Osteoblast (primary cell): Measurements from ENCODE around the gene C12orf56. TPM values are rescaled to one million over a fixed set of nuclear protein-coding genes. Genes with fewer than 3 reads are reported as not detected.
A peak's percentile ranks its signal among the peaks of the same experiment; 100 is the strongest.

ENCODE experiments used
- DNase-seq: peaks from one replicate; pipeline ENCODE4 v3.0.0; 2011; ENCODE audit warnings: low spot score, mixed read lengths; ENCODE audit not compliant: insufficient read length; ENCODE audit errors: missing footprints
- H2AFZ ChIP-seq: 2 replicates; pipeline ENCODE4 v1.6.0; 2011; ENCODE audit warnings: mild to moderate bottlenecking, low read length
- H3K27ac ChIP-seq: 2 replicates; pipeline ENCODE4 v1.5.1; 2011; ENCODE audit warnings: mild to moderate bottlenecking, low read depth, low read length, moderate library complexity
- H3K27me3 ChIP-seq: 2 replicates; pipeline ENCODE4 v1.6.0; 2012; ENCODE audit warnings: mild to moderate bottlenecking, control low read depth, inconsistent platforms, low read length, moderate library complexity; ENCODE audit not compliant: insufficient read depth
- H3K36me3 ChIP-seq: 2 replicates; pipeline ENCODE4 v1.5.1; 2011; ENCODE audit warnings: mild to moderate bottlenecking, low read length, control low read depth, moderate library complexity; ENCODE audit not compliant: insufficient read depth
- H3K4me1 ChIP-seq: 2 replicates; pipeline ENCODE4 v1.5.1; 2011; ENCODE audit warnings: mild to moderate bottlenecking, low read length, control low read depth, moderate library complexity; ENCODE audit not compliant: insufficient read depth
- H3K4me2 ChIP-seq: 2 replicates; pipeline ENCODE4 v1.6.0; 2011; ENCODE audit warnings: mild to moderate bottlenecking, low read length; ENCODE audit not compliant: insufficient read depth
- H3K4me3 ChIP-seq: fragments of 200-600 bp; sonication (generic); 3 replicates; pipeline ENCODE4 v1.5.1; 2012; ENCODE audit warnings: mild to moderate bottlenecking, low read length, inconsistent platforms; ENCODE audit not compliant: insufficient read depth
- H3K79me2 ChIP-seq: 2 replicates; pipeline ENCODE4 v1.6.0; 2012; ENCODE audit warnings: mild to moderate bottlenecking, low read length, control low read depth, inconsistent platforms; ENCODE audit not compliant: insufficient read depth
- H3K9me3 ChIP-seq: 2 replicates; pipeline ENCODE4 v1.5.1; 2011; ENCODE audit warnings: low read depth, low read length, control low read depth
- H4K20me1 ChIP-seq: 2 replicates; pipeline ENCODE4 v1.6.0; 2012; ENCODE audit warnings: mild to moderate bottlenecking, low read length, control low read depth; ENCODE audit not compliant: insufficient read depth
- total RNA-seq: library from RNA; depleted of rRNA; stranded (reverse); fragments of >200 nt; gene quantifications from 2 replicates; pipeline ENCODE4 v1.2.3, GENCODE V29; 2012
- TF ChIP-seq, protein P1 (sequence below): IDR thresholded peaks from 2 replicates; pipeline ENCODE4 v1.5.1; 2011; ENCODE audit warnings: mild to moderate bottlenecking, low read depth, low read length, moderate library complexity; ENCODE audit errors: extremely low read depth

C12orf56 gene
- total RNA-seq, 1 donor = 0.36 TPM

DNA sequence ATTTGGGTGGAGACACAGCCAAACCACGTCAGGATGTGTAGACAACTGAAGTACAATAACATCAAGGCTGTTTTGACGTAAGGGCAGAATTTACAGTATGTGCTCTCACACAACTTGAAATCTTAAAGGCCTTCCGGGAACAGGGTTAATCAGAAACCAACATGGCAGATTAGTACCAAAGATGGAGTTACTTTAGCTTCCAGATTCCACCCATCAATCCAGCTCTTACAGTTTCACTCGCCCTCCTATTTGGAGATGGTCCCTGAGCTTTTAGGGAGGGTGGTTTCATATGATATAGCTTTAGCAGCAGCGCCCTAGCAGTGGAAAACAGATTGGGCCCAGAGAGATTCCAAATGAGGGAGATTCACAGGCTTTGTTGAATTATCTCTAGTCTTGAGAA is 11.6 kb upstream of the C12orf56 start:
- Histone ChIP-seq H3K36me3 (peaks cover 4% of the 10 kb centered on the region), H3K9me3 (no peaks in the 10 kb centered on the region), H3K79me2 (peaks cover 25% of the 10 kb centered on the region), H3K27ac (no peak overlapping the region), H3K4me2 (no peak overlapping the region), H2AFZ (no peak overlapping the region), H3K4me1 (peaks cover 10% of the 10 kb centered on the region), H3K4me3 (no peak overlapping the region), H3K27me3 (no peaks in the 10 kb centered on the region), H4K20me1 (no peaks in the 10 kb centered on the region)
- DNase-seq = no peak
- TF ChIP-seq, protein P1, sequence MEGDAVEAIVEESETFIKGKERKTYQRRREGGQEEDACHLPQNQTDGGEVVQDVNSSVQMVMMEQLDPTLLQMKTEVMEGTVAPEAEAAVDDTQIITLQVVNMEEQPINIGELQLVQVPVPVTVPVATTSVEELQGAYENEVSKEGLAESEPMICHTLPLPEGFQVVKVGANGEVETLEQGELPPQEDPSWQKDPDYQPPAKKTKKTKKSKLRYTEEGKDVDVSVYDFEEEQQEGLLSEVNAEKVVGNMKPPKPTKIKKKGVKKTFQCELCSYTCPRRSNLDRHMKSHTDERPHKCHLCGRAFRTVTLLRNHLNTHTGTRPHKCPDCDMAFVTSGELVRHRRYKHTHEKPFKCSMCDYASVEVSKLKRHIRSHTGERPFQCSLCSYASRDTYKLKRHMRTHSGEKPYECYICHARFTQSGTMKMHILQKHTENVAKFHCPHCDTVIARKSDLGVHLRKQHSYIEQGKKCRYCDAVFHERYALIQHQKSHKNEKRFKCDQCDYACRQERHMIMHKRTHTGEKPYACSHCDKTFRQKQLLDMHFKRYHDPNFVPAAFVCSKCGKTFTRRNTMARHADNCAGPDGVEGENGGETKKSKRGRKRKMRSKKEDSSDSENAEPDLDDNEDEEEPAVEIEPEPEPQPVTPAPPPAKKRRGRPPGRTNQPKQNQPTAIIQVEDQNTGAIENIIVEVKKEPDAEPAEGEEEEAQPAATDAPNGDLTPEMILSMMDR = no peak

- Histone ChIP-seq H3K27ac (peak overlapping the region; percentile 7), H3K36me3 (no peaks in the 10 kb centered on the region), H3K79me2 (peaks cover 3% of the 10 kb centered on the region), H4K20me1 (no peaks in the 10 kb centered on the region), H2AFZ (peak overlapping the region; percentile 49), H3K9me3 (no peaks in the 10 kb centered on the region), H3K4me2 (peak overlapping the region; percentile 18), H3K4me3 (no peak overlapping the region), H3K4me1 (peaks cover 5% of the 10 kb centered on the region), H3K27me3 (no peaks in the 10 kb centered on the region)
- DNase-seq = peak; percentile 87
- TF ChIP-seq, protein P1 = no peak
Measured at GRCh38 chr12:64400041-64400440, 9.5 kb upstream of the C12orf56 start.

DNA sequence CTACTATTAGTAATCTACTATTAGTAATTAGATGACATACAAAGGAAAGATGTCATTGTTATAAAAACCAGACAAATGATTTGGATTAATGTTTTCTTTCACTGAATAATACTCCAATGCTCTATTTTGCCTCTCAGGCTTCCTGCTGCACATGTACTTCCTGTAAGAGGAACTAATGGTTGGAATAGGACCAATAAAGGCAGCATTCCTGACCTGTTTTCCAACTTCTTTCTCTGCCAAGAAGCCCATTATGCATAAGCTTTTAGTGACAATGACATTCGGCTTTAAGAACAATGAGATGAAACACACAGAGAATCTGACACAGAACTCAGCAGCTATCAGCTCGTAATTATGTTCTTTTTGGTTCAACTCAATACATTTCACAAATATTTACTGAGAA is 5.2 kb upstream of the C12orf56 start:
- H3K27ac ChIP-seq = no peak overlapping the region
- H3K9me3 ChIP-seq = no peaks in the 10 kb centered on the region
- TF ChIP-seq, protein P1 = no peak
- H4K20me1 ChIP-seq = no peaks in the 10 kb centered on the region
- peak overlapping the region; percentile 18 for H2AFZ ChIP-seq
- H3K36me3 ChIP-seq = no peaks in the 10 kb centered on the region
- no peak overlapping the region for H3K4me3 ChIP-seq
- H3K27me3 ChIP-seq = no peaks in the 10 kb centered on the region
- H3K4me2 ChIP-seq = no peak overlapping the region
- H3K4me1 ChIP-seq = peaks cover 5% of the 10 kb centered on the region
- DNase-seq = no peak
- H3K79me2 ChIP-seq = no peaks in the 10 kb centered on the region

GRCh38 chr12:64392221-64392620 is 1.7 kb upstream of the C12orf56 start:
- Histone ChIP-seq H3K79me2 (no peaks in the 10 kb centered on the region), H3K4me1 (no peaks in the 10 kb centered on the region), H3K27me3 (no peaks in the 10 kb centered on the region), H3K4me3 (no peak overlapping the region), H4K20me1 (no peaks in the 10 kb centered on the region), H3K4me2 (no peak overlapping the region), H2AFZ (no peak overlapping the region), H3K27ac (no peak overlapping the region), H3K9me3 (no peaks in the 10 kb centered on the region), H3K36me3 (no peaks in the 10 kb centered on the region)
- DNase-seq = peak; percentile 72
- TF ChIP-seq, protein P1 = peak; percentile 49
